Measurements from ENCODE around the gene PTH1R.

PTH1R gene

GRCh38 chr3:46881596-46882376, 4.3 kb downstream of the PTH1R start:
- H3K79me2 ChIP-seq (ENCODE audit: control insufficient read depth, low read length): no peaks in the 10 kb centered on the region
- no peaks in the 10 kb centered on the region for H3K36me3 ChIP-seq (ENCODE audit: control insufficient read depth, low read length)
- H3K4me3 ChIP-seq (ENCODE audit: low read length): no peak overlapping the region
- H4K20me1 ChIP-seq (ENCODE audit: control insufficient read depth, insufficient read depth, low read depth, low read length): 0 out of 2 replicates have a peak, but pooled peaks cover 3% of the 10 kb centered on the region
- H3F3A ChIP-seq (ENCODE audit: control insufficient read depth, insufficient read depth): no peaks in the 10 kb centered on the region
- H3K4me2 ChIP-seq (ENCODE audit: low read length): no peak overlapping the region
- peak; percentile 69; the same call in 1 of the 2 replicates for TF ChIP-seq EZH2phosphoT487 (IDR thresholded peaks at IDR 0.05; ENCODE audit: borderline replicate concordance, low read length)
- TF ChIP-seq CTCF (IDR thresholded peaks at IDR 0.05; ENCODE audit: low read depth, low read length, poor library complexity, severe bottlenecking): no peak
- H3K4me1 ChIP-seq (ENCODE audit: control insufficient read depth, low read length): no peaks in the 10 kb centered on the region; the same call in 1 of the 2 replicates
- H3K9me3 ChIP-seq (ENCODE audit: control insufficient read depth, insufficient read depth, low read length): no peaks in the 10 kb centered on the region
- no peaks in the 10 kb centered on the region for H3K9me2 ChIP-seq (replicated peaks; ENCODE audit: control insufficient read depth, low read length)
- no peak overlapping the region for H3K27ac ChIP-seq (ENCODE audit: low read depth, low read length)
- peaks cover 53% of the 10 kb centered on the region for H3K27me3 ChIP-seq (ENCODE audit: control insufficient read depth, low read length)

GRCh38 chr3:46882377-46883053, 5.0 kb downstream of the PTH1R start:
- peaks cover 53% of the 10 kb centered on the region for H3K27me3 ChIP-seq (ENCODE audit: control insufficient read depth, low read length)
- H3K9me3 ChIP-seq (ENCODE audit: control insufficient read depth, insufficient read depth, low read length): no peaks in the 10 kb centered on the region
- H3F3A ChIP-seq (ENCODE audit: control insufficient read depth, insufficient read depth): no peaks in the 10 kb centered on the region
- TF ChIP-seq EZH2phosphoT487 (IDR thresholded peaks at IDR 0.05; ENCODE audit: borderline replicate concordance, low read length) (peak; percentile 98; the same call in 1 of the 2 replicates), CTCF (IDR thresholded peaks at IDR 0.05; ENCODE audit: low read depth, low read length, poor library complexity, severe bottlenecking) (no peak)
- 0 out of 2 replicates have a peak, but pooled peaks cover 3% of the 10 kb centered on the region for H4K20me1 ChIP-seq (ENCODE audit: control insufficient read depth, insufficient read depth, low read depth, low read length)
- H3K4me3 ChIP-seq (ENCODE audit: low read length): no peak overlapping the region
- no peaks in the 10 kb centered on the region for H3K36me3 ChIP-seq (ENCODE audit: control insufficient read depth, low read length)
- no peak overlapping the region for H3K27ac ChIP-seq (ENCODE audit: low read depth, low read length)
- H3K79me2 ChIP-seq (ENCODE audit: control insufficient read depth, low read length): no peaks in the 10 kb centered on the region
- no peaks in the 10 kb centered on the region for H3K9me2 ChIP-seq (replicated peaks; ENCODE audit: control insufficient read depth, low read length)
- no peaks in the 10 kb centered on the region; the same call in 1 of the 2 replicates for H3K4me1 ChIP-seq (ENCODE audit: control insufficient read depth, low read length)
- no peak overlapping the region for H3K4me2 ChIP-seq (ENCODE audit: low read length)

GRCh38 chr3:46883054-46883829, 5.7 kb downstream of the PTH1R start:
- peaks cover 53% of the 10 kb centered on the region for H3K27me3 ChIP-seq (ENCODE audit: control insufficient read depth, low read length)
- H3K36me3 ChIP-seq (ENCODE audit: control insufficient read depth, low read length): no peaks in the 10 kb centered on the region
- no peaks in the 10 kb centered on the region; the same call in 1 of the 2 replicates for H3K4me1 ChIP-seq (ENCODE audit: control insufficient read depth, low read length)
- no peak overlapping the region for H3K27ac ChIP-seq (ENCODE audit: low read depth, low read length)
- no peak overlapping the region for H3K4me2 ChIP-seq (ENCODE audit: low read length)
- H3K79me2 ChIP-seq (ENCODE audit: control insufficient read depth, low read length): no peaks in the 10 kb centered on the region
- H3F3A ChIP-seq (ENCODE audit: control insufficient read depth, insufficient read depth): no peaks in the 10 kb centered on the region
- H4K20me1 ChIP-seq (ENCODE audit: control insufficient read depth, insufficient read depth, low read depth, low read length): 0 out of 2 replicates have a peak, but pooled peaks cover 3% of the 10 kb centered on the region
- H3K9me3 ChIP-seq (ENCODE audit: control insufficient read depth, insufficient read depth, low read length): no peaks in the 10 kb centered on the region
- no peak overlapping the region for H3K4me3 ChIP-seq (ENCODE audit: low read length)
- TF ChIP-seq CTCF (IDR thresholded peaks at IDR 0.05; ENCODE audit: low read depth, low read length, poor library complexity, severe bottlenecking) (no peak), EZH2phosphoT487 (IDR thresholded peaks at IDR 0.05; ENCODE audit: borderline replicate concordance, low read length) (peak; percentile 93; the same call in 1 of the 2 replicates)
- H3K9me2 ChIP-seq (replicated peaks; ENCODE audit: control insufficient read depth, low read length): no peaks in the 10 kb centered on the region
